Lower lobe of right lung (tissue), 2 donors: ENCODE data around the gene ZFR. TPM values are rescaled to one million over a fixed set of nuclear protein-coding genes. Genes with fewer than 3 reads are reported as not detected.

ENCODE experiments used
- ATAC-seq, 2 donors: fragments of 200-7000 bp; cut with Tn5 transposase; one replicate each; pipeline ENCODE4 v1.9.1; 2020 to 2022; ENCODE audit warnings: mild to moderate bottlenecking in 2 of 2, moderate library complexity in 2 of 2
- DNase-seq: peaks from one replicate; pipeline ENCODE4 v3.0.0-alpha.2; 2020
- H3K27ac ChIP-seq: fragments of 200-600 bp; one replicate; pipeline ENCODE4 v1.8.0; 2022
- H3K27me3 ChIP-seq: fragments of 200-600 bp; one replicate; pipeline ENCODE4 v1.8.0; 2022; ENCODE audit warnings: low read depth
- H3K36me3 ChIP-seq: fragments of 200-600 bp; one replicate; pipeline ENCODE4 v1.8.0; 2022; ENCODE audit warnings: mild to moderate bottlenecking
- H3K4me1 ChIP-seq: fragments of 200-600 bp; one replicate; pipeline ENCODE4 v1.8.0; 2022
- H3K4me3 ChIP-seq: fragments of 200-600 bp; one replicate; pipeline ENCODE4 v1.8.0; 2022; ENCODE audit warnings: mild to moderate bottlenecking
- H3K9me3 ChIP-seq: fragments of 200-600 bp; one replicate; pipeline ENCODE4 v1.8.0; 2022
- CTCF ChIP-seq: fragments of 200-600 bp; IDR thresholded peaks from one replicate; pipeline ENCODE4 v1.8.0; 2022; ENCODE audit warnings: antibody characterized with exemption, mild to moderate bottlenecking
- intact Hi-C: fragments of 100-400 bp; cut with DNase I; formaldehyde crosslinking; loops from one replicate; pipeline ENCODE4 v1.11.0; 2022
- total RNA-seq: library from RNA; stranded (reverse); fragmentation: NEBNext Ultra II Directional; extraction: Animal tissue kit (Norgen Biotek cat#: 25700); gene quantifications from one replicate; pipeline ENCODE4 v1.2.1, GENCODE V29; 2021
- donor health status: DM: no; HTN: yes; CAD: no; lungs with severe emphysema.

ZFR gene
- total RNA-seq, 1 donor from 2014 or later: 53.8 TPM

DNA sequence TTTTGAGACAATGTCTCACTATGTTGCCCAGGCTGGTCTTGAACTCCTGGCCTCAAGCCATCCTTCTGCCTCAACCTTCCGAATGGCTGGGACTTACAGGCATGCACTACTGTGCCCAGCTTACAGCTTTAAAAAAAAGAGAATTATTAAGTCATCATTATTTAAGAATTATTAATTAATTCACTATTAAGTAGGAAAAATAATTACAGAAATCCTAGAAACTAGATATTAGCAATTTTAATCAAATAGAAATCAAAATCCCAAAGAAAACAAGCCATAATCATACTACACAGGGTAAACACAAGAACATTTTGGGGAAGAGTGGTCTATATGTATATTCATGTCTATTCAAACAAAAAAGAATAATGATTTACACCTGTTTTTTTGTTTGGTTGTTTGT, 112.2 kb downstream of the ZFR start:
- no peak for DNase-seq
- intact Hi-C loops: no loop called here
- TF ChIP-seq CTCF: no peak

GRCh38 chr5:32331935-32332274, 112.6 kb downstream of the ZFR start:
- H3K4me3 ChIP-seq: no peak overlapping the region
- ATAC-seq: no peak
- intact Hi-C loops: no loop called here

More for the DNA sequence above, 112.2 kb downstream of the ZFR start:
- H3K36me3 ChIP-seq: no peaks in the 10 kb centered on the region
- ATAC-seq: no peak
- no peaks in the 10 kb centered on the region for H3K9me3 ChIP-seq
- H3K27me3 ChIP-seq: no peaks in the 10 kb centered on the region
- no peak overlapping the region for H3K27ac ChIP-seq
- no peak overlapping the region for H3K4me3 ChIP-seq
- no peaks in the 10 kb centered on the region for H3K4me1 ChIP-seq

GRCh38 chr5:32331217-32331934, 113.2 kb downstream of the ZFR start:
- no peaks in the 10 kb centered on the region for H3K9me3 ChIP-seq
- H3K27ac ChIP-seq: no peak overlapping the region
- no peaks in the 10 kb centered on the region for H3K36me3 ChIP-seq
- no peaks in the 10 kb centered on the region for H3K27me3 ChIP-seq
- no peak for TF ChIP-seq CTCF
- ATAC-seq: peak; percentile 70 to 77
- intact Hi-C loops: no loop called here
- DNase-seq: no peak
- H3K4me1 ChIP-seq: no peaks in the 10 kb centered on the region
- no peak overlapping the region for H3K4me3 ChIP-seq

More at GRCh38 chr5:32331935-32332274, 112.6 kb downstream of the ZFR start:
- Histone ChIP-seq H3K27ac (no peak overlapping the region), H3K36me3 (no peaks in the 10 kb centered on the region), H3K4me1 (no peaks in the 10 kb centered on the region), H3K9me3 (no peaks in the 10 kb centered on the region), H3K27me3 (no peaks in the 10 kb centered on the region)
- TF ChIP-seq CTCF: no peak
- no peak for DNase-seq

GRCh38 chr5:32330126-32330971, 114.2 kb downstream of the ZFR start:
- ATAC-seq (peak; percentile 18 to 20), DNase-seq (no peak)
- Histone ChIP-seq H3K27me3 (no peaks in the 10 kb centered on the region), H3K4me3 (no peak overlapping the region), H3K4me1 (peaks cover 1% of the 10 kb centered on the region), H3K27ac (no peak overlapping the region), H3K9me3 (no peaks in the 10 kb centered on the region), H3K36me3 (no peaks in the 10 kb centered on the region)
- no peak for TF ChIP-seq CTCF
- intact Hi-C loops: no loop called here

GRCh38 chr5:32329395-32329834, 115.1 kb downstream of the ZFR start:
- Histone ChIP-seq H3K27ac (no peak overlapping the region), H3K36me3 (no peaks in the 10 kb centered on the region), H3K27me3 (no peaks in the 10 kb centered on the region), H3K4me3 (no peak overlapping the region), H3K4me1 (peaks cover 8% of the 10 kb centered on the region), H3K9me3 (no peaks in the 10 kb centered on the region)
- DNase-seq (peak; percentile 69), ATAC-seq (peak; percentile 87 to 88)
- TF ChIP-seq CTCF: peak; percentile 73
- intact Hi-C loops: no loop called here
